SJSA1 (cell line): ENCODE measurements around the gene CLIP1. TPM values are rescaled to one million over a fixed set of nuclear protein-coding genes. Genes with fewer than 3 reads are reported as not detected.

Experiments
- DNase-seq, 2 experiments: peaks; one replicate each; pipeline ENCODE4 v3.0.0-alpha.2; 2015 to 2020; ENCODE audit warnings: low spot score in 2 of 2, low read depth in 1 of 2
- H3K27ac ChIP-seq: fragments of 250-450 bp; sonication (Bioruptor Pico); 2 replicates; pipeline ENCODE4 v1.5.1; 2020; ENCODE audit warnings: mild to moderate bottlenecking, moderate library complexity
- H3K27me3 ChIP-seq: fragments of 250-450 bp; sonication (Bioruptor Pico); replicated peaks from 2 replicates; pipeline ENCODE4 v1.5.1; 2020; ENCODE audit warnings: mild to moderate bottlenecking, moderate library complexity
- H3K36me3 ChIP-seq: fragments of 250-450 bp; sonication (Bioruptor Pico); 2 replicates; pipeline ENCODE4 v1.5.1; 2020; ENCODE audit warnings: mild to moderate bottlenecking
- H3K4me1 ChIP-seq: fragments of 250-450 bp; sonication (Bioruptor Pico); replicated peaks from 2 replicates; pipeline ENCODE4 v1.6.1; 2021; ENCODE audit warnings: mild to moderate bottlenecking
- H3K4me3 ChIP-seq: fragments of 250-450 bp; sonication (Bioruptor Pico); 2 replicates; pipeline ENCODE4 v1.5.1; 2020; ENCODE audit warnings: mild to moderate bottlenecking
- H3K9me3 ChIP-seq: fragments of 250-450 bp; sonication (Bioruptor Pico); replicated peaks from 2 replicates; pipeline ENCODE4 v1.5.1; 2020; ENCODE audit warnings: mild to moderate bottlenecking
- total RNA-seq: library from RNA; depleted of rRNA; stranded (reverse); fragments of >200 nt; shearing (Covaris generic); gene quantifications from 2 replicates; pipeline ENCODE4 v1.2.3, GENCODE V29; 2014

The CLIP1 gene
- total RNA-seq, 1 experiment from 2014 or later = 41.3 TPM

DNA sequence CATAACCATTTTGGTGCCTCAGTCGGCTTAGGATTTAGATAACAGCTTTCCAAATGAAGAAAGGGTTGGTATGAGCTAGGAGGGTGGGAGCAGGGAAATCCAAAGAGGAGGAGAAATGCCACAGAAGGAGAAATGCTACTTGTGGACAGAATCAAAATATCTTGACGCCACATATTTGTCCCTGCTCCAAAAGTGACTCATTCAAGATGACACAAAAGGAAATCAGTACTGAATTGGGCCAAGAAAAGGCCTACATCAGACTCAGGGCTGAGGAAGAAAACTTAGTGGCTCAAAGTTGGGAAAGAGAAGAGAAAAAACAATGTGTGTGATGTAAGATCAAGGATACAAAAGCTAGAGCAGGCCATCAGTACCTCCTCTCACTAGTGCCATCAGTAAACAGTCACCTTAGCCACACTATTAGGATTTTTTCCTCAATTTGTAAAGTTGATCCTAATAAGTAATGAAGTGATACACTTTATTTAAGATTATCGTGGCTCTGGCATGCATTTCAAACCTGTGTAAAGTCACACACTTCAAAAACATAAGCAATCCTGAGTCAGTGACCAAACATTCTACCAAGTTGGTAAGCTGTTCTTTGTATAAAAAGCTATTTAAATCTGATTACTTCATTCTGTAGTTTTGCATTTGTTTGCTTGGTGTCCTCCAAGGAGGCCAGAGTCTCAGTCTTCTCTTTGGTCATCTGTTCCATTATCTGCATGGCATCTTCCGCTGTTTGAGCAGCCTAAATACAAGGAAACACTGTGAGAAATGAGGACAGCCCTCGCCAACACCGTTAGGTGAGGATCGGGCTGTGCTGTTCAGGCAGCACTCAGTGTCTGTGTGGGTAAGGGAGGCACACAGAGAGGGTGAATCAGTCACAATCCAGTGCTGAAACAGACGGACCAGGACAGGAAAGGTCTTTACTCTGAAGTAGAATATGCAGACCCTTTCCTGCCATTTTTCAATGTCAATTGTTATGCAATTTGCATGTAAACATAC lies 103.6 kb downstream of the CLIP1 start:
- DNase-seq = peak; percentile 56 to 85
- Histone ChIP-seq H3K4me1 (peaks cover 21% of the 10 kb centered on the region), H3K9me3 (no peaks in the 10 kb centered on the region), H3K27ac (peak overlapping the region; percentile 93), H3K27me3 (no peaks in the 10 kb centered on the region), H3K4me3 (no peak overlapping the region), H3K36me3 (peaks cover 64% of the 10 kb centered on the region)

DNA sequence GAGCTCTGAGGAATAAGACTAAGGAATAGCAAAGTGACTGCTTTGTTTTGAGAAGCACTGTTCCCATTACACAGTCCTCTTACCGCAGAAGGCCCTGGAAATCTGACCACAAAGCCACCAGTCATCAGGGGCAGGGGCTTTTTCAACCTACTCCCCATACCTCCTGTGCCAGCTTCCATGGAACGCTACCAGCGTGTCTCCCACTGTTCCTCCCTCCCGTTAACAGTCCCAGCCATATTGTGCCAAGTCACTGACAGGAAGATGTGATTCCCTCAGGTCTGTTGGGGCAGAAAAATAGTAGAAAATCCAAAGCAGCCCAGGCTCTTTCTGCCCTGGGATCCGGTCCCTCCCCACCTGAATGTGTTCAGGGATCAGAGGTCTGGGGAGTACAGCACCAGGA lies 109.5 kb downstream of the CLIP1 start:
- H3K27ac ChIP-seq = no peak overlapping the region
- H3K4me3 ChIP-seq = no peak overlapping the region
- no peaks in the 10 kb centered on the region; the same call in 1 of the 2 replicates for H3K4me1 ChIP-seq
- H3K9me3 ChIP-seq = no peaks in the 10 kb centered on the region
- no peaks in the 10 kb centered on the region for H3K27me3 ChIP-seq
- DNase-seq = no peak
- peaks cover 78% of the 10 kb centered on the region for H3K36me3 ChIP-seq

- no peak for DNase-seq
- no peaks in the 10 kb centered on the region for H3K9me3 ChIP-seq
- H3K27ac ChIP-seq = no peak overlapping the region
- no peaks in the 10 kb centered on the region for H3K27me3 ChIP-seq
- H3K36me3 ChIP-seq = peaks cover 74% of the 10 kb centered on the region
- H3K4me3 ChIP-seq = no peak overlapping the region
- no peaks in the 10 kb centered on the region; the same call in 1 of the 2 replicates for H3K4me1 ChIP-seq
Measured at GRCh38 chr12:122311696-122312095, 110.8 kb downstream of the CLIP1 start.

- no peaks in the 10 kb centered on the region for H3K9me3 ChIP-seq
- no peaks in the 10 kb centered on the region; the same call in 1 of the 2 replicates for H3K4me1 ChIP-seq
- H3K4me3 ChIP-seq = no peak overlapping the region
- H3K36me3 ChIP-seq = peaks cover 65% of the 10 kb centered on the region
- DNase-seq = no peak
- no peak overlapping the region for H3K27ac ChIP-seq
- no peaks in the 10 kb centered on the region for H3K27me3 ChIP-seq
Measured at GRCh38 chr12:122310626-122311333, 111.7 kb downstream of the CLIP1 start.

DNA sequence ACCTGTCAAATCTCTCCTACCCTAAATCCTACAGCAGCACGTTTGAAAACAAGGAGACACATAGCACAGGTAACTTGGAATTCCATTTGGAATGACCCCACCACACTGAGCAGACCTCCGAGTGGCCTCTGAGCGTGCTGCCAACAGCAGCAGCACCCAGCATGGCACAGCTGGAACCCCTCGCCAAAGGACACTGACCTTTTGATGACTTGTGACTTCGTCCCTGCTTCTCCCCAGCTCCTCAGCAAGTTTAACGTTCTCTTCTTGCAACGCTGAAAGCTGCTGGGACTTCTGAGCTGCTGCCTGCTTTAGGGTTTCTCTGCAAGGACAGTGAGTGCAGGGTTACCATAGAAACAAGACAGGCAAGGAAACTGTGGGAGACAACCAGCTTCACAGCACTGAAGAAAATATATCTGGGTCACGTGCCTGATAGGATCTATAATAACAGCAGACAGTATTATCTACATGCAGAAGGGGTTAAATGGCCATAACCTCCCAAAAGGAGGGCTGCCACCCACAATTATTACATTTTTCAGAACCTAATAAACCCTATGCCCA lies 112.8 kb downstream of the CLIP1 start:
- H3K27me3 ChIP-seq = no peaks in the 10 kb centered on the region
- H3K27ac ChIP-seq = no peak overlapping the region
- no peak overlapping the region for H3K4me3 ChIP-seq
- no peaks in the 10 kb centered on the region for H3K9me3 ChIP-seq
- no peaks in the 10 kb centered on the region; the same call in 1 of the 2 replicates for H3K4me1 ChIP-seq
- peaks cover 69% of the 10 kb centered on the region for H3K36me3 ChIP-seq
- no peak for DNase-seq

DNA sequence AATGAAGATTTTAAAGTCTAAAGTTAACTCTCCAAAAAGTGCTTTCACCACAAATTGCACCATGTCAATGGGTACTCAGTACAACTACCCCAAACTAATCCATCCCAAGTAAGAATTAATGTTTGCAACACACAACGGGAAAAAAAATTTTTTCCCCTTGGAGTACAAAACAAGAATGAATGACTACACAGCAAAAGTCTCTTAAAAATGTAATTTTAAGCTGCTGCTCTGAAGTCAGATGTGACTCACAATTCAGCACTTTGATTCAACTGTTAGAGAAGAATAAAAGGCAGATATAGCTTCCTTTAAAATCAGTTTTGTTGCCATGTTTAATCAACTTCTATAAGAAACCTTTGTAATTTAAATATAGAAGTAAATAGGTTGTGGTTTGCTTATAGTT lies 113.7 kb downstream of the CLIP1 start:
- no peaks in the 10 kb centered on the region; the same call in 1 of the 2 replicates for H3K4me1 ChIP-seq
- H3K27me3 ChIP-seq = no peaks in the 10 kb centered on the region
- H3K4me3 ChIP-seq = no peak overlapping the region
- DNase-seq = no peak
- no peak overlapping the region for H3K27ac ChIP-seq
- H3K9me3 ChIP-seq = no peaks in the 10 kb centered on the region
- H3K36me3 ChIP-seq = peaks cover 74% of the 10 kb centered on the region

DNA sequence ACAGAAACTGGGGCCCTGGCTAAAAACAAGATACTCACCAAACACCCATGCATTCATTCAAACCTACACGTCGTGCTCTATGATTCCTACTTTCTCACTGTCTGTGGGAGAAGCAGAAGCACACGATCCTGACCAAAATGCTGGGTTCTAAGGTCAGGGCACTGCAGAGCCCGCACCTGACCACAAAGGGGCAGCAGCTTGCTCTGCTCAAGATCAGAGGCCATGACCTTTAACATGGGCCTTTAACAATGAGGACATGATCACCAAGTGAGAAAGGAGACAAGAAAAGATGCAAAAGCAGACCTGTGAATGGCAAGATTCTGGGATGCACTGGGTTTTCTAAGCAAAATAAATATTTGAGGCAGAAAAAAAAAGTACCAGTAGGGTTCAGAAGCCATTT lies 116.1 kb downstream of the CLIP1 start:
- H3K27me3 ChIP-seq = no peaks in the 10 kb centered on the region
- H3K27ac ChIP-seq = no peak overlapping the region
- no peaks in the 10 kb centered on the region for H3K9me3 ChIP-seq
- H3K36me3 ChIP-seq = peaks cover 70% of the 10 kb centered on the region
- H3K4me3 ChIP-seq = no peak overlapping the region
- H3K4me1 ChIP-seq = no peaks in the 10 kb centered on the region; the same call in 1 of the 2 replicates
- no peak for DNase-seq

DNA sequence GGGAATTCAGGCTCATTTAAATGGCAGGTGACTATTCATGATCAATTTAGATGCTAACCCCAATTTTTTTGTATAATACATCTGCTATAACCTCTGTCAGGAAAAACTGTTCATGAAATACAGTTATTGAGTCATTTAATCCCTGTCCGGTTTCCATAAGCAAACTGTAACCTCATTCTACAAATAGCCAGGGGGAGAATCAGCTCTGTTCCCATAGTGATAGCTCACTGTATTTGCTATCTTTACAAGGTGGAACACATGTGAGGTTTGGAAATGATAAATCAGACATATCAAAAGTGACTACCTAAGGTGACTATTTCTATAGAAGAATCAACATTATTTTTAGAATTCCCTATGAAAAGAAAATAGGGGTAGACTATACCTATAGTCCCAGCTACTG lies 117.5 kb downstream of the CLIP1 start:
- Histone ChIP-seq H3K9me3 (no peaks in the 10 kb centered on the region), H3K4me1 (no peaks in the 10 kb centered on the region; the same call in 1 of the 2 replicates), H3K4me3 (no peak overlapping the region), H3K27ac (no peak overlapping the region), H3K36me3 (peaks cover 66% of the 10 kb centered on the region), H3K27me3 (no peaks in the 10 kb centered on the region)
- DNase-seq = no peak

DNA sequence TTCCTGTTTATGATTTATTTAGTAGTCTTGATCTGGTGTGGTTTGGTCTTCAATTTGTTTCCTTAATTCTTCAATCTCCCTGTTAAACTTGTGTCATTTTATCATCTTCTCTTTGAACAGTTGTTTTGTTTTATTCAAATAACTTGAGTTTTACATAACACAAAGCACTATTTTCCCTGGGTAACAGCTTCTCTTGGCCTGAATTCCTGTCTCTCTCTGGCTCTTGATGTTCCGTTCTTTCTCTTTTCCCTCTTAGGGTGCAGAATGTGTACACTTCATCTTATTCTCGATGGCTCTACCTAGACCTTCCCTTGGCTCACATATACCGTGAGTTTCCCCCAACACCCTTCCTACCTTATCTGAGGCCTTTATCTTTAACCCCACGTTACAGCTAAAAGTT lies 119.4 kb downstream of the CLIP1 start:
- no peak overlapping the region for H3K27ac ChIP-seq
- no peak for DNase-seq
- H3K4me3 ChIP-seq = no peak overlapping the region
- peaks cover 53% of the 10 kb centered on the region for H3K36me3 ChIP-seq
- H3K4me1 ChIP-seq = no peaks in the 10 kb centered on the region; the same call in 1 of the 2 replicates
- no peaks in the 10 kb centered on the region for H3K27me3 ChIP-seq
- no peaks in the 10 kb centered on the region for H3K9me3 ChIP-seq

- H3K36me3 ChIP-seq = peaks cover 44% of the 10 kb centered on the region
- no peak overlapping the region for H3K27ac ChIP-seq
- no peaks in the 10 kb centered on the region for H3K9me3 ChIP-seq
- peaks cover 5% of the 10 kb centered on the region; the same call in 1 of the 2 replicates for H3K4me1 ChIP-seq
- DNase-seq = no peak
- no peak overlapping the region for H3K4me3 ChIP-seq
- no peaks in the 10 kb centered on the region for H3K27me3 ChIP-seq
Measured at GRCh38 chr12:122298071-122298748, 124.3 kb downstream of the CLIP1 start.

- no peaks in the 10 kb centered on the region for H3K27me3 ChIP-seq
- DNase-seq = no peak
- H3K4me3 ChIP-seq = no peak overlapping the region
- H3K36me3 ChIP-seq = peaks cover 40% of the 10 kb centered on the region
- no peak overlapping the region for H3K27ac ChIP-seq
- peaks cover 5% of the 10 kb centered on the region; the same call in 1 of the 2 replicates for H3K4me1 ChIP-seq
- no peaks in the 10 kb centered on the region for H3K9me3 ChIP-seq
Measured at GRCh38 chr12:122297494-122297893, 125.0 kb downstream of the CLIP1 start.

DNA sequence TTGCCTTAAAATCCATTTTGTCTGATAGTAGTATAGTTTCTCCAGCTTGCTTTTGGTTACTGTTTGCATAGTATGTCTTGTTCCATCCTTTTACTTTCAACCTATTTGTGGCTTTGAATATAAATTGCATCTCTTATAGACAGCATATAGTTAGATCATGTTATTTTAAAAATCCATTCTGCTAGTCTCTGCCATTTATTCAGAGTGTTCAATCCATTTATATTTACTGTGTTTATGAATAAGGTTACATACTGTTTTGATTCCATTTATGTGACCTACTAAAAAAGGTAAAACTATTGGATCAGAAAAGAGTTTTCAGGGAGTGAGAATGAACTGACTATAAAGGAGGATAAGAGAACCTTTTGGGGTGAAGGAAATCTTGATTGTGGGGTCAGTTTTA lies 126.6 kb downstream of the CLIP1 start:
- H3K27ac ChIP-seq = no peak overlapping the region
- H3K36me3 ChIP-seq = peaks cover 31% of the 10 kb centered on the region
- H3K27me3 ChIP-seq = no peaks in the 10 kb centered on the region
- no peaks in the 10 kb centered on the region for H3K9me3 ChIP-seq
- DNase-seq = no peak
- no peak overlapping the region for H3K4me3 ChIP-seq
- H3K4me1 ChIP-seq = peaks cover 5% of the 10 kb centered on the region; the same call in 1 of the 2 replicates

DNA sequence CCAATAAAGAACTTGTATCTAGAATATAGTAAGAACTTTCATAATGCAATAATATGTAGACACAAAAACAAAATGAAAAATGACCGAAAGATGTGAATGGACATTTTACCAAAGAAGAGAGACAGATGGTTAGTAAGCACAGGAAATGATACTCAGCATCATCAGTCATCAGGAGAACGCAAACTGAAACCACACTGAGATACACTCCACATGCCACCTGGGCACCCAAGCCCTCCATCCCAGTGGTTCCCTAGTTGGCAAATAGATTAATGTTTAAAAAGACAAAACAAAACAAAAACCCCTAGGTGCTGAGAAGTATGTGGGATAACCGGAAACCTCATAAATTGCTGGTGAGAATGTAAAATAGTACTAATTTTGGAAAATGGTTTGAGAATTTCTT lies 129.4 kb downstream of the CLIP1 start:
- Histone ChIP-seq H3K27ac (no peak overlapping the region), H3K27me3 (no peaks in the 10 kb centered on the region), H3K4me1 (peaks cover 5% of the 10 kb centered on the region; the same call in 1 of the 2 replicates), H3K4me3 (no peak overlapping the region), H3K36me3 (peaks cover 26% of the 10 kb centered on the region), H3K9me3 (no peaks in the 10 kb centered on the region)
- no peak for DNase-seq
